A673 (cell line): ENCODE results near the gene DOCK1. TPM values are rescaled to one million over a fixed set of nuclear protein-coding genes. Genes with fewer than 3 reads are reported as not detected.

Experiments used
- BruUV-seq: library from RNA; stranded (reverse); fragments of 400-500 nt; replicated peaks from 2 replicates; lab custom pipeline; 2021; lab: Mats Ljungman, UMichigan
- CTCF ChIA-PET: fragments of 300-600 bp; sonication (Branson Sonifier 250); formaldehyde crosslinking; loops from one replicate; lab custom pipeline; 2022; ENCODE audit warnings: antibody characterized with exemption; lab: Charles Lee
- POLR2A ChIA-PET: fragments of 300-600 bp; sonication (Branson Sonifier 250); formaldehyde crosslinking; loops from one replicate; lab custom pipeline; 2022; ENCODE audit warnings: antibody characterized with exemption; ENCODE audit not compliant: low non-redundant PET; lab: Charles Lee
- DNase-seq: peaks from one replicate; pipeline ENCODE4 v3.0.0-alpha.2; 2015; ENCODE audit warnings: low spot score
- H3K27ac ChIP-seq: fragments of 200-600 bp; sonication (generic); 2 replicates; pipeline ENCODE4 v1.5.1; 2016; ENCODE audit warnings: mixed run types, low read depth, mild to moderate bottlenecking, mixed read lengths, antibody characterized with exemption, low read length; ENCODE audit not compliant: poor library complexity, severe bottlenecking
- H3K27me3 ChIP-seq: fragments of 200-600 bp; sonication (generic); replicated peaks from 2 replicates; pipeline ENCODE4 v1.6.1; 2017; ENCODE audit warnings: mixed run types, low read depth, mild to moderate bottlenecking, mixed read lengths, antibody characterized with exemption, low read length; ENCODE audit not compliant: insufficient read depth, poor library complexity
- H3K36me3 ChIP-seq: fragments of 200-600 bp; sonication (generic); 2 replicates; pipeline ENCODE4 v1.6.1; 2016; ENCODE audit warnings: mixed run types, mild to moderate bottlenecking, mixed read lengths, antibody characterized with exemption, low read length; ENCODE audit not compliant: insufficient read depth, poor library complexity, severe bottlenecking
- H3K4me1 ChIP-seq: fragments of 200-600 bp; sonication (generic); 2 replicates; pipeline ENCODE4 v1.6.1; 2017; ENCODE audit warnings: mixed run types, mild to moderate bottlenecking, mixed read lengths, antibody characterized with exemption, low read length; ENCODE audit not compliant: insufficient read depth, poor library complexity, severe bottlenecking
- H3K4me3 ChIP-seq: fragments of 200-600 bp; sonication (generic); 2 replicates; pipeline ENCODE4 v1.5.1; 2016; ENCODE audit warnings: low read depth, mixed run types, mild to moderate bottlenecking, mixed read lengths, low read length; ENCODE audit not compliant: poor library complexity, severe bottlenecking
- H3K9me3 ChIP-seq: fragments of 200-600 bp; sonication (generic); 2 replicates; pipeline ENCODE4 v1.6.1; 2016; ENCODE audit warnings: mixed run types, low read depth, mild to moderate bottlenecking, mixed read lengths, antibody characterized with exemption, low read length; ENCODE audit not compliant: poor library complexity, severe bottlenecking
- CTCF ChIP-seq: fragments of 300-800, 200-600 bp; sonication (generic); conservative IDR thresholded peaks from 2 replicates; pipeline ENCODE4 v1.5.1; 2017; ENCODE audit warnings: low read depth, mild to moderate bottlenecking, antibody characterized with exemption, low read length, moderate library complexity, mixed read lengths
- EZH2 ChIP-seq: fragments of 200-600 bp; sonication (generic); IDR thresholded peaks from 2 replicates; pipeline ENCODE4 v1.6.1; 2017; ENCODE audit warnings: borderline replicate concordance, low read depth, mild to moderate bottlenecking, mixed read lengths, antibody characterized with exemption, low read length; ENCODE audit not compliant: poor library complexity, severe bottlenecking
- intact Hi-C: fragments of 100-400 bp; cut with micrococcal nuclease; formaldehyde crosslinking; loops from one replicate; pipeline ENCODE4 v1.10.0; 2022; ENCODE audit not compliant: unreplicated experiment
- total RNA-seq: library from RNA; stranded (reverse); gene quantifications from 2 replicates; pipeline ENCODE4 v1.2.3, GENCODE V29; 2021

Gene DOCK1
- total RNA-seq, 1 experiment from 2014 or later: 30.7 TPM

- H3K4me3 ChIP-seq: no peak overlapping the region
- no peaks in the 10 kb centered on the region for H3K27me3 ChIP-seq
- no TSS peak for BruUV-seq
- DNase-seq: peak; percentile 44
- H3K27ac ChIP-seq: no peak overlapping the region
- POLR2A ChIA-PET: no interaction called here
- H3K36me3 ChIP-seq: no peaks in the 10 kb centered on the region
- H3K9me3 ChIP-seq: no peaks in the 10 kb centered on the region
- CTCF ChIA-PET: no interaction called here
- H3K4me1 ChIP-seq: peaks cover 8% of the 10 kb centered on the region
- intact Hi-C loops: no loop called here
- no peak for TF ChIP-seq CTCF
Observed at GRCh38 chr10:127338399-127339110, 433.3 kb downstream of the DOCK1 start.

- Histone ChIP-seq H3K36me3 (no peaks in the 10 kb centered on the region), H3K9me3 (no peaks in the 10 kb centered on the region), H3K27me3 (no peaks in the 10 kb centered on the region), H3K27ac (no peak overlapping the region), H3K4me3 (no peak overlapping the region), H3K4me1 (peaks cover 3% of the 10 kb centered on the region)
- no TSS peak for BruUV-seq
- TF ChIP-seq CTCF (no peak), EZH2 (no peak)
- ChIA-PET CTCF (no interaction called here), POLR2A (no interaction called here)
- intact Hi-C loops: no loop called here
- no peak for DNase-seq
Observed at GRCh38 chr10:127343821-127344220, 438.6 kb downstream of the DOCK1 start.

GRCh38 chr10:127344346-127344745 lies 439.1 kb downstream of the DOCK1 start:
- Histone ChIP-seq H3K4me3 (no peak overlapping the region), H3K27ac (no peak overlapping the region), H3K36me3 (no peaks in the 10 kb centered on the region), H3K9me3 (no peaks in the 10 kb centered on the region), H3K4me1 (no peaks in the 10 kb centered on the region), H3K27me3 (no peaks in the 10 kb centered on the region)
- BruUV-seq: no TSS peak
- no peak for TF ChIP-seq EZH2
- TF ChIP-seq CTCF: no peak
- DNase-seq: no peak
- CTCF ChIA-PET: no interaction called here
- POLR2A ChIA-PET: no interaction called here
- intact Hi-C loops: no loop called here
